Mesangial cell (primary cell): ENCODE data around the gene CLCC1. TPM values are rescaled to one million over a fixed set of nuclear protein-coding genes. Genes with fewer than 3 reads are reported as not detected.

Experiments used
- total RNA-seq: library from RNA; depleted of rRNA; stranded (reverse); fragments of >200 nt; gene quantifications from 2 replicates; pipeline ENCODE4 v1.2.3, GENCODE V29; 2015

Gene CLCC1
- total RNA-seq, result 13.7 and 16.0 TPM in 2 replicates

DNA sequence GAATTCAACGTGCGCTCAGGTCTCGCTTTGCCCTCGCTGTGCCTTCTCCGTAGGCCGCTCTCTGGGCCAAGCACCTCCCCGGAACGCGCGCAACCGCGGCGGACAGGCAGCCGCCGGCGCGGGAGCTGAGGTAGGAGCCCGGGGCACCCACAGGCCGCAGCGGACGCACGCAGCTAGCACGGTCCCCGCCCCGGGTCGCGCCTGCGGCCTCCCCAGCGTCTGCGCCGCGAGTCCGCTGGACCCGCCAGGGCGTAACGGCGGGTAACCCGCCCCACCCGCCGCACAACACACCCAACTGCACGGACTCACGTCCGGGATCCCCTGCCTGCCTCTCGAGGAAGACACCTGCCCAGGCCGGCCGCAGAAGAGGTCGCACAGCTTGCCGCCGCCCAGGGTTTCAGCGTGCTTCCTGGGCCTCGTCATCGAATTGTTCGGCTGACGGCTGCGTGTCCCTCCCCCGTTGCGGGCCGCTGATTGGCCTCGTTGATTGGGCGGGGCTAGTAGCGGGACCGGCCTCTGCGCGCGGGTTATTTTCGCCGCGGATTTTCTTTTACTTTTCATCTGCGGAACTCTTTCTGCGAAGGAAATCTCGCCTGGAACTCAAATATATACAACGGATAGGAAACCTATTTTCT is at the start of gene CLCC1:
CLCC1 (minus strand) TSS at position 433 of the 635 bp plus-strand sequence. CDS start 13,047 bp downstream, outside the sequence.

Other genes with a start within 250 kb of the CLCC1 start
- 12.2 and 13.1 TPM in 2 replicates for gene STXBP3, start 216.8 kb downstream of the CLCC1 start, total RNA-seq
- gene AKNAD1, start 106.4 kb downstream of the CLCC1 start, total RNA-seq, result not detected in 2 replicates
- gene GPSM2, start 86.5 kb downstream of the CLCC1 start, total RNA-seq, result 4.7 and 45.0 TPM in 2 replicates
- gene WDR47, start 78.6 kb upstream of the CLCC1 start, total RNA-seq, result 7.7 and 11.9 TPM in 2 replicates
- 9.4 and 20.0 TPM in 2 replicates for gene TAF13, start 112.5 kb upstream of the CLCC1 start, total RNA-seq
- gene TMEM167B, start 127.3 kb upstream of the CLCC1 start, total RNA-seq, result 12.5 and 15.8 TPM in 2 replicates
- gene ELAPOR1, start 150.6 kb upstream of the CLCC1 start, total RNA-seq, result 0.33 and 4.1 TPM in 2 replicates